HEK293T (cell line): ENCODE measurements around the gene MAP2K3.

Experiments used
- BHLHE40 ChIP-seq: fragments of 450-650 bp; IDR thresholded peaks from 2 replicates; pipeline ENCODE4 v1.6.1; 2016; ENCODE audit warnings: mild to moderate bottlenecking, moderate library complexity, borderline replicate concordance
- CTBP1 ChIP-seq: fragments of 450-650 bp; IDR thresholded peaks from 2 replicates; pipeline ENCODE4 v1.6.1; 2016; ENCODE audit warnings: borderline replicate concordance
- ZNF384 ChIP-seq: fragments of 450-650 bp; IDR thresholded peaks from 2 replicates; pipeline ENCODE4 v1.6.1; 2016
- TF ChIP-seq, protein P1 (sequence below): fragments of 450-650 bp; IDR thresholded peaks from 2 replicates; pipeline ENCODE4 v1.6.1; 2016

DNA sequence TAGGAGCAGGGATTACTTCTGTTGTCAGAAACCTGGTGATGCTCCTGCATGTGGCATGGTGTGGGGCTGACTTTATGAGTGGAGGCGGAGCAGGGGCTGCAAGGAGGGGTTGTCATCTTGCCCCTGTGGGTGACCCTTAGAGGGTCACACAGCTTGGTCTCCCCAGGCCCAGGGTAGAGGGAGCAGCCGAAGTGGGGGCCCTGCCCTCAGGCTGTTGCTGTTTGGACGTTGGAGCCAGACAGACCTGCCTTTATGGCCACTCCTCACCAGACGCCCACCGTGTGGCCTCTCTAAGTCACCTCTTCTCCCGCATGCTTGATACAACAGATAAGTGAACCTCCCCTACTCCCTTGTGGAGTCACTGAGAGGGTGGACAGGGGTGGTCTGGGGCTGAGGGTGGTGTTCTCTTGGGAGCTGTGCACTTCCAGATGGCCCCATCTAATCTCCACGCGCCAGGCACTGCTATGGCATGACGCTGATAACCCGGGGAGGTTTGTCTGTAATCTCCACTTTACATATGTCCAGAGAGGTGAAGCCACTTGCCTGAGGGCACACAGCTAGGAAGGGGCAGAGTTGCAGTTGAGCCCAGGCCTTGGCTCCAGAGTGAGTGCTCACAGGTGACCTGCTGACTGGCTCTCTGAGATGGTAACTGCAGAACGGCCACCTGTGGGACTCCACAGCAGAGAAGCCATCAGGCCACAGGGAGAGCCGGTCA, 10.0 kb downstream of the MAP2K3 start:
- no peak for TF ChIP-seq CTBP1
- no peak for TF ChIP-seq BHLHE40
- no peak for TF ChIP-seq ZNF384
- TF ChIP-seq, protein P1, sequence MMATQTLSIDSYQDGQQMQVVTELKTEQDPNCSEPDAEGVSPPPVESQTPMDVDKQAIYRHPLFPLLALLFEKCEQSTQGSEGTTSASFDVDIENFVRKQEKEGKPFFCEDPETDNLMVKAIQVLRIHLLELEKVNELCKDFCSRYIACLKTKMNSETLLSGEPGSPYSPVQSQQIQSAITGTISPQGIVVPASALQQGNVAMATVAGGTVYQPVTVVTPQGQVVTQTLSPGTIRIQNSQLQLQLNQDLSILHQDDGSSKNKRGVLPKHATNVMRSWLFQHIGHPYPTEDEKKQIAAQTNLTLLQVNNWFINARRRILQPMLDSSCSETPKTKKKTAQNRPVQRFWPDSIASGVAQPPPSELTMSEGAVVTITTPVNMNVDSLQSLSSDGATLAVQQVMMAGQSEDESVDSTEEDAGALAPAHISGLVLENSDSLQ: no peak
